ENCODE results near the gene CTU1.

CTU1 gene

GRCh38 chr19:51084505-51084904 lies 23.7 kb downstream of the CTU1 start:
- in situ Hi-C loops (cut with MboI; ENCODE audit: low sequenced_read_pairs) = no loop called here

- in situ Hi-C loops (cut with MboI; ENCODE audit: low sequenced_read_pairs) = no loop called here
Measured at GRCh38 chr19:51083783-51084182, 24.4 kb downstream of the CTU1 start.

- in situ Hi-C loops (cut with MboI; ENCODE audit: low sequenced_read_pairs) = no loop called here
Measured at GRCh38 chr19:51083181-51083580, 25.0 kb downstream of the CTU1 start.

DNA sequence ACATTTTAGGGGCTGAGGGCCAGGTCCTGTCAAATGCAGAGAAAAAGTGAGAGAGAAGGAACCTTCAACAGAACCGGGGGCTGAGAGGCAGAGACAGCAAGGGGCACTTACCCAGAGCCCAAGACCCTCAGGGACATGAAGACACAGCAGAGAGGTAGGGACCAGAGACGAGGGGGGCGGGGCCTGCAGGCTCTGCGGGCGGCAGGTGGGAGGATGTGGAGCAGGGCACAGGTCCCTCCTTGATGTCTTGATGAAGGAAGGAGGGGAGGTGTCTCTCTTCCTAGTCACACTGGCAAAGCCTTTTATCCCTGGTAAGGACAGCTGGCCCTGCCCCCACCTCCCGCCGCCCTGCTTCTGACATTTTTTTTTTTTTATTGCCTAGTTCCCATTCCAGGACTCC lies 25.6 kb downstream of the CTU1 start, which contains the start of gene KLK14:
Gene KLK14, minus strand, starts transcription at position 277 of the 400 bp plus-strand sequence. Its CDS starts 273 bp downstream, at position 4.
- in situ Hi-C loops (cut with MboI; ENCODE audit: low sequenced_read_pairs) = no loop called here

- in situ Hi-C loops (cut with MboI; ENCODE audit: low sequenced_read_pairs) = no loop called here
Measured at GRCh38 chr19:51081476-51081875, 26.7 kb downstream of the CTU1 start.

DNA sequence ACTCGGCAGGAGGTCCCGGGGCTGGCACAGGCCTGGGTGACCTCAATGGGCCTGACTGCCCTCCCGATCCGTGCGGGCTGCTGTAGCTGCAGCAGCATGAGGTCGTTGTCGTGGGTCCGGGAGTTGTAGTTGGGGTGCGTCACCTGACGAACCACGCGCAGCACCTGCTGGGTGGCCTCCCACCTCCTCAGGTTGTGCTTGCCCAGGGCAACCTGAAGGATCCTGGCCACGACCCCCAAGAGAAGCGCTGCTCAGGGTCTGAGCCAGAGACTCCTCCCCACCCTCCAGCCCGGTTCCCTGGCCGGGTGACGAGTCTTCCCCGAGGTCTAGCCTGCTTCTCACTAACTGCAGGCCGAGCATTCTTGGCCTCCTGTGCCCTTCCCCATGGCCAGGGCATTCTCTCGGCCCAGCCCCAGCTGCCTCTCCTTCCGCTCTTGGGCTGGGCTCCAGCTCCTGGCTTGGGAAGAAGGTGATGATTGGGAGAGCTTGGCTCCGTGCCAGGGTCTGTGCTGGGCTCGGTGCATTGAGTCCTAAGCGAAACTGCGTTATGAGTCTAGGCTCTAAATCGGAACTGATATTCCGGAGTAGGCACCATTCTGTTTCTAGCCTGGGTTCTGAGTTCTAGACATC lies 28.6 kb downstream of the CTU1 start:
- in situ Hi-C loops (cut with MboI; ENCODE audit: low sequenced_read_pairs) = no loop called here

GRCh38 chr19:51078731-51079130 lies 29.5 kb downstream of the CTU1 start:
- in situ Hi-C loops (cut with MboI; ENCODE audit: low sequenced_read_pairs) = no loop called here

- in situ Hi-C loops (cut with MboI; ENCODE audit: low sequenced_read_pairs) = no loop called here
Measured at GRCh38 chr19:51078104-51078503, 30.1 kb downstream of the CTU1 start.

DNA sequence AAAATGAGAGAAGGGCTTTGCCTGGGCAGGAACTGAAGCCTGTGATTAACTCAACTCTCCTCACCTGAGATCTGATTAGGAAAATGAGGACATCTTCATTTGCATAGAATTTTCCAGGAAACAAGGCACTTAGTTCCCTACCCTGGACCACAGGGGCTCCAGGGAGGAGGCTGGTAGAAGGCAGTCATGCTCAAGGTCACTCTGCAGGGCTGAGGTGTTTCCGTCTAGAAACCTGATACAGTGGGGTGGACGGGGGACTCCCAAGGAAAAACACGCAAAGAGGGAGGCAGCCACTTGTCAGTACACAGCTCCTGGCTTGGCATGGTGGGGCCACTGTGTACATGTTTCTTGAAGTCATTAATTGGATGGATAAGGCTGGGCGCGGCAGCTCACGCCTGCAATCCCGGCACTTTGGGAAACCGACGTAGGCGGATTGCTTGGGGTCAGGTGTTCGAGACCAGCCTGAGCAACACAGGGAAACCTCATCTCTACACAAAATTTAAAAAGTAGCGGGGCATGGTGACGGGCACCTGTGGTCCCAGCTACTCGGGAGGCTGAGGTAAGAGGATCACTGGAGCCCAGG lies 31.5 kb downstream of the CTU1 start:
- in situ Hi-C loops (cut with MboI; ENCODE audit: low sequenced_read_pairs) = no loop called here

DNA sequence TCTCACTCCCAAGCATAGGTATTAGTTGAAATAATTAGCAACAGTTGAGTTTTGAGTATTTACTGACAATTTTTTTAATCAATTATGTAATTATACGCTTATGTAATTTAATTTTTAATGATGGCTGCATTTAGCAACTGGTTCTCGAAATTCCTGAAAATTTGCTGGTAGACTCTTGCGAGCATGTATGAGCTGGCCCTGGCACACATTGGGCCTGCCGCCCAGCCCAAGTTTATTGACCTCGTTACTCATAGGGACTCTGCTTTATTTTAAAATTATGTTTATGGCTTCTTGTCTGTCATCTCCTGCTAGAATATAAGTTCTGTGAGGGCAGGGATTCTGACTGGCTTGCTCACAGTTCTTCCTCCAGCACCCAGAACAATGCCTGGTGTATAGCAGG lies 32.2 kb downstream of the CTU1 start:
- in situ Hi-C loops (cut with MboI; ENCODE audit: low sequenced_read_pairs) = no loop called here

DNA sequence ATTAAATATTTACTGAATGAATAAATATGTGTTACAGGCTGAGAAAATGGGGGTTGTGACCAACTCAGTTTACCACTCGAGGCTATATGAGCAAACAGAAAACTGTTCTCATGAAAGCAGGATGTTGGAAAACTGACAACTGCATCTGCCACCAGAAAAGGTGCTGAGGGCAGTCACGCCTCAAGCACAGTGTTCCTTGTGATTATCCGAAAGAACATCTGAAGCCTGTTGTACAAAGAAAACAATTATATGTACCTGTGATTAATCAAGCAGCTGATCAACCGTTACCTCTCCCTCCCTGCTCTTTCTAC lies 37.2 kb downstream of the CTU1 start:
- in situ Hi-C loops (cut with MboI; ENCODE audit: low sequenced_read_pairs) = no loop called here

DNA sequence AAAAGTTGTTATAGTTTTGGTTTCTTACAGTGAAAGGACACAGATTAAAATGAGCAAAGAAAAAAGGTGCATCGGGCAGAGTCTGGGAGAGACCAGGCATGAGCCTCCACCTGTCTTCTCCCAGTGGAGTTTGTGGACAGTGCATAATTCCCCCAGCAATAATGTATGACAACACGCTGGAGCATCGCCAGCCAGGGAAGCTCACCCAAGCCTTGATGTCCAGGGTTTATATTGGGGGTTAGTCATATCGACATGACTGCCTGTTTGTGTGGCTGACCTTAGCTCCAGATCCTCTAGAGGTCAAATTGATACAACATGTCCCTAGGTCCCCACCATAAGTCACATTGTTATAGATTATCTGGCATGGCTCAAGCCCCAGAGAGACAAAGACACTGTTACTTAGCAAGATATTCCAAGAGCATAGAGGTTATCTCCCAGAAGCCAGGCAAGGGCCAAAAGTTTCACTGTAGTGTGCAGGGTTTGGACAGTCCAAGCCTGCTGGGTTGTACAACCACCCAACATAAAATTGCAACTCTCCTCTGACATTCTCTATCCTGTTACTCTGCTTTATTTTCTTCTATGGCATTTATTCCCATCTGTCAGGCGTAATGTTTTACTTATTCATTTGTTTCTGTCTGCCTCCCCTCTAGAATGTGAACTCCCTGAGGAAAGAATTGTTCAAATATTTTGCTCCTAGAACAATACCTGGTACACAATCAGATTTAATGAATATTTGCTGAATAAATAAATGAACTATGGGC lies 37.7 kb downstream of the CTU1 start:
- in situ Hi-C loops (cut with MboI; ENCODE audit: low sequenced_read_pairs) = no loop called here

DNA sequence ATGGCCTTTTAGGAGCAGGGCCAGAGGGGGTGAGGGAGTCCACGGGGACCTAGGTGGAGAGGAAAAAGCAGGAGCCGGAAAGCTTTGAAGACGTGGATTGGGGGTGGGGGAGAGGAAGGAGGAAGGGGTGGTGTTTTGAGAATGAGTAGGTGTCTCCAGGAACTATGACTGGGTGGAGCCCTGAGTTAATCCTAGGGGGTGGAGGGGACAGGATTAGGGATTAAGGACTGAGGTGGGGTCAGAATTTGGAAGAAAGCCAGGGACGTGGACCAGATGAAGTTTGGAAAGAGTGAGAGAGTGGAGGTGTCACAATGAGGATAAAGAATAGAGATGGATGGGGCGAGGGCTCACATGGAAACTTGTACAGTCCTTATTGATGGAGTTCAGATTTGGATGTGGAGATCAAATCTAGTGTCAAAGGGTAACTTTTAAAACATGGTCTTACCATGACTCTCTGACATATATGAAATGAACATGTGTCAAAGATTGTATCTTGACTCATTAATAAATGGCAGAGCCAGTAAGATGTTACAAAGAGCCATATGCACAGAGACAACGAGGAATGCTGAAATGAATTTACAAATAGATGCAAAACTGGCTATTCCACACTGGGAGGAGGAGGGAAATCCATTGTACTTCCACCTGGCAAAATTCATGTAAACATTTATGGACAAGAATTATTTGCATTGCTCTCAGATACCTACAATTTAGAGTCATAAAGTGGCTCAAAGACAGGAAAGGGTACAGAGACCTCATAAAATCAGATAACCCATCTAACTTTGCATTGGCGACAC lies 41.6 kb downstream of the CTU1 start:
- in situ Hi-C loops (cut with MboI; ENCODE audit: low sequenced_read_pairs) = no loop called here

DNA sequence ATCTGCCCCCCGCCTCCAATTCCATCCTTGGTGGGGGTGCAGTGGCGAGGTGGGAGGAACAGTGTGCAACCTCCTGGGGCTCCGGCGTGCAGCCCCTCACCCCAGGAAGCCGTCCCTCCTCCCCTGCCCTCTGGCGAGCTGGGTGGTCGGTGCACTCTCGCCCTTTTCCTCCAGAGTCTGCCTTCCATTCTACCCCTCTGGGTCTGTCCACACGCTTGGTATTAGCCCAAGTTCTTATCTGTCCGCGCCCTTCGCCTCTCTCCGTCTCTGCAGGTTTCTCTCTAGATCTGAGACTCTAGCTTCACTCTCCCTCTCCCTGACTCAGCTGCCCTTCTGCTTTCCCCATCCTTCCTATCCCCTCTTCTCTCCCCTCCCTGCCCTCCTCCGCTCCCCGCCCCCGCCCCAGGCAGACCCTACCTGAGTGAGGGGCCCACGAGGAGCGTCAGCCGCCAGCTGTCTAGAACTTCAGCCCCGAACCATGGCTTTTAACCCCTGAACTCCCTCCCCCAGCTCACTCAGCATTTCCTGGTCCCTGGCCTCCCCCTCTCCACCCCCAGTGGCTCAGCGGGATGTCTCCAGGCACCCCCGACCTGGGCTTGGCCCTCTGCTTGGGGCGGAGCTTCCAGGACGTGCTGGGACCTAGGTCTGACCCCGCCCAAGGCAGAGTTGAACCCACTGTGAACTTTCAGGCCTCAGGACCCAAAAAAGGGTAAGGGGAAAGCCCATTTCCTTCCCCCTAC lies 42.8 kb downstream of the CTU1 start:
- in situ Hi-C loops (cut with MboI; ENCODE audit: low sequenced_read_pairs) = no loop called here

DNA sequence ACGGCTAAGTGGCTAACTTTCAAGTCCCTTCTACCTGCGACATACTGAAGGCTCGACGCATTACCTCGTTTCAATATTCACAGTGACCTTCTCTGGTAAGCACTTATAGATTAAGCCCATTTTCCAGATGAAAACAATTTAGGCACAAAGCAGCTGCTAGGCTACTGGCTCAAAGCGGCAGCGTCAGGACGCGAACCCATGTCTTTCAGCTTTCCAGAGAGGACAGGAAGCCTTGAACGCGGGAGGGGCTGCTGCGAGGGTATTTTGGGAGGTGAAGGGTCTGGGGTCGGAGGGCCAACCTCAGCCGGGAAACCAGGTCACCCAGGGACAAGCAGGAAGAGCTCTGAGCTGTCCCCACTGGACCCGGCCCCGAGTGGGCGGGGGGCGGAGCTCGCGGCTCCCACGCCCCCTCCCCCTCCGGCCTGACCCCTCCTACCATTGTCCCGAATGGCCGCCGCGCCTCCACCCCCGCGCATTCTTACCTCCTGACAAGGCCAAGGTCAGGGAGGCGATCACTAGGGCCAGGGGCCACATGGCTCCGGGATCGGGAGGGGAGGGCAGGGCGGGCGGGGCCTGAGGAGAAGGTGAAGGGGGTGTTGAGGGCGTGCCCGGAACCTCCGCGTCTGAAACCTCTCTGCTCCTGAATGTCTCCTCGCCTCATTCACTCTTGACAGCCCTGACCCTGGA lies 43.5 kb downstream of the CTU1 start, which contains the start of gene KLK13:
Gene KLK13, minus strand, starts transcription at position 559 of the 687 bp plus-strand sequence. Its CDS starts 25 bp downstream, at position 534.
- in situ Hi-C loops (cut with MboI; ENCODE audit: low sequenced_read_pairs) = no loop called here

DNA sequence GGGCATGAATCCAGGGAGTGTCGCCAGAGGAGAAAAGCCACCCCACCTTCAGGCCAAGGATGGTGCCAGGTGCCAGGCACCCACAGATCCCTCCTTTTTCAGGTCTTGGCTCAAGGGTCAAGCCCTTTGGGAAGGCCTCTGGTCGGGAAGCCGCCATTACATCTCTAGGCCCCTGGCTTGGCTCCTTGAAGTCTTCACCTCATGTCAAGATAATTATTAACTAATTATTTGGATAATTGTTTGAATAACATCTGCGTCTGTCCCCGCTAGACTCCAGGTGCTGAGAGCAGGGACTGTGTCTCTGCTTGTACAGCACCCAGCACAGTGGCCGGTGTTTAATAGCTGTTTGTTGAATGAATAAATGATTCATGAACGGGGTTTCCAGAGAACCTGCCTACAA lies 44.5 kb downstream of the CTU1 start:
- in situ Hi-C loops (cut with MboI; ENCODE audit: low sequenced_read_pairs) = no loop called here

DNA sequence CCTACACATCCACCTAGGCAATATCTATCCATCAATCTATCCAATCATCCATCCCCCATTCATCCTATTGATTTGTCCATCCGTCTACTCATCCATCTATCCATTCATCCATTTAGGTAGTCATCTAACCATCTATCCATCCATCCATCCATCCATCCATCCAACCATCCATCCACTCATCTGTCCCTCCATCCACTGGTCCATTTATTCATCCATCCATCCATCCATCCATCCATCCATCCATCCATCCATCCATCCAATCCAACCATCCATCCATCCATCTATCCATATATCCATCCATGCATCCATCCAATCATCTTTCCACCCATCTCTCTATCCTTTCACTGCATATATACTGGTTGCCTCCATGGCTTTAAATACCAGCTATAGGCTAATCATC lies 47.2 kb downstream of the CTU1 start:
- in situ Hi-C loops (cut with MboI; ENCODE audit: low sequenced_read_pairs) = no loop called here

DNA sequence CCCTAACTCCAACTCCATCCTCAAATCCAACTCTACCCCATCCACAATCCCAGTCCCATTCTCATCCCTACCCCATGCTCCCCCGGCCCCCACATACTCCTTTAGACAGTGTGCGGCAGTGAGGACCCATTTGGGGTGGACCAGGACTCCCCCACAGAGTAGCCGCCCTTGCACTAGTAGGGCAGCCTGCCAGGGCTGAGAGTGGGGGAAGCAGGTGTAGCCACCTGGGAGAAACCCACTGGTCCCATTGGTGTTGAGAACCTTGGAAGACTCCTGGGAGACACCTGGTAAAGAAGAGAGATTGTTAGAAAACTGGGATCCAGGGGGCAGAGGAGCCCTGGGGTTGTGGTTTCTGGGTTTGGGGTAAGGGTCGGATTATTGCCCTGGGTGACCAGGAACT lies 47.9 kb downstream of the CTU1 start:
- in situ Hi-C loops (cut with MboI; ENCODE audit: low sequenced_read_pairs) = no loop called here

DNA sequence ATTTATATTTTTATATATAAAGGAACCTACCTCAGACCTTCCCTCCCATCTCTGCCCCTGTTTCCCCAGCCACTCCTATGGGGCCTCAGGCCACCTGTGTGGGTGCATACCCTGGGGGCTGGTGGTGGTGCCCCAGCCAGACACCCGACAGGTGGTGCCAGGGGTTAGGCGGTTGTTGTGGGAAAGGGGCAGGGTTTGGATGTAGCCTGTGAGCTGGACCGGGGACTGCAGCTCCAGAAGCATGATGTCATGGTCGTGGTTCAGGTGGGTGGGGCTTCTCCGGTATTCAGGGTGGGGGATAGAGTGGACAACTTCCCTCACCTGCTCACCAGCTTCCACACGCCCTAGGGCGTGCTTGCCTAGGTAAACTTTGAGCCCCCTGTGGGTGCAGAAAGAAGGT lies 48.5 kb downstream of the CTU1 start:
- in situ Hi-C loops (cut with MboI; ENCODE audit: low sequenced_read_pairs) = no loop called here

GRCh38 chr19:51055866-51056265 lies 52.3 kb downstream of the CTU1 start:
- in situ Hi-C loops (cut with MboI; ENCODE audit: low sequenced_read_pairs) = no loop called here

Measured in HL-60/S4 treated with retinoic acid at 250 ng/mL for 4 days and 3 days (cell line).